GM21360 (cell line): ENCODE measurements around the gene PPT1.

ENCODE experiments used
- ATAC-seq: cut with Tn5 transposase; IDR thresholded peaks from one replicate; pipeline ENCODE4 v1.9.1; 2021; ENCODE audit warnings: mild to moderate bottlenecking, moderate library complexity; ENCODE audit not compliant: unreplicated experiment

PPT1 gene

GRCh38 chr1:40032240-40032891, 64.7 kb downstream of the PPT1 start:
- no peak for ATAC-seq

- ATAC-seq, result no peak
Measured at GRCh38 chr1:40030528-40031135, 66.4 kb downstream of the PPT1 start.

DNA sequence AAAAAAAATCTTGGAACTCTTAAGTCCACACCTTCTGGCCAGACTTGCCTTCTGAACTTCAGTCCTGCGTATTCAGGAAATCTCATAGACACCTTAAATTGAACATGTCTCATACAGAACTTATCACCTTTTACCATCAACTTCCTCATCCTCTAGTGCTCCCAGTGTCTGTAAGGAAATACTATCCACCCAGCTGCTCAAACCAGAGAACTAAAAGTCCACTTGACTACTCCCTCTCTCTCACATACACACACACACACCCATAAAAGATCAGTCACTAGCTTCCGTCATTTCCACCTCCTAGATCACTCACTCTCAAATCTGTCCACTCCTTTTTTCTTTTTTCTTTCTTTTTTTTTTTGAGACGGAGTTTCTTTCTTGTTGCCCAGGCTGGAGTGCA, 67.4 kb downstream of the PPT1 start:
- no peak for ATAC-seq

DNA sequence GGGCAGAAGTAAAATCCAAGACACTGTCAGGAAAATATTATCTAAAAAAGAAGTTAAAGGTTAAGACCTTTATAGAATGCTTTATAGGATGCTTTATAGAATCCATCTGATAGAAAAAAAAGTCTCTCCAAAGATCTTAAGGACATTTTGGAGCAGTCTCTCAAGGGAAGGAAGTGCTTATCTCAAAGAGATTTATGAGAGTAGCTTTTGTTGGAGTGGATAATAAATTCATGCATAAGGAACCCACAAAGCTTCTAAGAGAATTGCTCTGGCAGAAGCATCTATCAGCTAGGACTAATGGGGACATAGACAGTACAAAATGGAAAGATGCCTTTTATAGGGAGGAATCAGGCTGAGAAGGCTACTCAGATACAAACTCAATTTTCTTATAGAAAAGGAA, 69.4 kb downstream of the PPT1 start:
- ATAC-seq, result no peak

- no peak for ATAC-seq
Measured at GRCh38 chr1:40024671-40025070, 72.4 kb downstream of the PPT1 start.

DNA sequence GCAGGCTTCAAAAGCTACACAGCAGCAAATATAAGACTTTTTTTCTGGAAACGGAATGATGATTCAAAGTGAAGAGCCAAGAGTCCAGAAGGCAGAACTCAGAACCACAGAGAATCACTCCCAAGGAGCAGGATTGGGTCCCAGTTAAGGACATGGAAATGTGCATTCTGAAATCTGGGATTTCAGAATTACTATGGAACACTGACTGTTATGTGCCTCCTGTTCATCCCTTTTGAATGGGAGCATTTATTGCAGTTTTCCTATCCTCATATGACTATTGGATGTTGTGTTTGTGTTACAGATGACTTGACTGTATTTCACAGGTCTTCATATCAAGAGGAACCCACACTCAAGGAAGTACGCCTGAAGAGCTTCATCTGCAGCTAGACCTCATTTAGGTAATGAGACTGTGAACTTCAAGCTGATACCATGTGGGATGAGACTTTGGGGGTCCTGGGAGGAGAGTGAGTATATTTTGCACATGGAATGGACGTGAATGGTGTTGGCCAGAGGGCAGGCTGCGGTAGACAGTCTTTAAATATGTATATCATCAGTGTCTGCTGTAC, 73.6 kb downstream of the PPT1 start:
- ATAC-seq, result no peak
